ENCODE measurements around the gene OASL. TPM values are rescaled to one million over a fixed set of nuclear protein-coding genes. Genes with fewer than 3 reads are reported as not detected.

Gene OASL
- total RNA-seq, 4 donors from 2014 or later = 0.26 to 0.75 (median 0.46) TPM

GRCh38 chr12:121023799-121024198, 15.2 kb downstream of the OASL start:
- H3K27ac ChIP-seq (replicated peaks in 1 of 4) = no peak overlapping the region
- peaks cover 0 to 5% (median 0%) of the 10 kb centered on the region in 4 donors for H3K36me3 ChIP-seq
- no peak for DNase-seq (ENCODE audit: extremely low spot score)
- H3K9me3 ChIP-seq = no peaks in the 10 kb centered on the region
- no peak overlapping the region for H3K4me3 ChIP-seq
- H3K27me3 ChIP-seq = no peaks in the 10 kb centered on the region
- intact Hi-C loops (cut with DNase I) = no loop called here
- WGBS = 78% methylated on average over 8 of the region's 8 CpGs
- TF ChIP-seq POLR2A (IDR thresholded peaks at IDR 0.05; ENCODE audit: low read depth) = no peak
- TF ChIP-seq, protein P1, sequence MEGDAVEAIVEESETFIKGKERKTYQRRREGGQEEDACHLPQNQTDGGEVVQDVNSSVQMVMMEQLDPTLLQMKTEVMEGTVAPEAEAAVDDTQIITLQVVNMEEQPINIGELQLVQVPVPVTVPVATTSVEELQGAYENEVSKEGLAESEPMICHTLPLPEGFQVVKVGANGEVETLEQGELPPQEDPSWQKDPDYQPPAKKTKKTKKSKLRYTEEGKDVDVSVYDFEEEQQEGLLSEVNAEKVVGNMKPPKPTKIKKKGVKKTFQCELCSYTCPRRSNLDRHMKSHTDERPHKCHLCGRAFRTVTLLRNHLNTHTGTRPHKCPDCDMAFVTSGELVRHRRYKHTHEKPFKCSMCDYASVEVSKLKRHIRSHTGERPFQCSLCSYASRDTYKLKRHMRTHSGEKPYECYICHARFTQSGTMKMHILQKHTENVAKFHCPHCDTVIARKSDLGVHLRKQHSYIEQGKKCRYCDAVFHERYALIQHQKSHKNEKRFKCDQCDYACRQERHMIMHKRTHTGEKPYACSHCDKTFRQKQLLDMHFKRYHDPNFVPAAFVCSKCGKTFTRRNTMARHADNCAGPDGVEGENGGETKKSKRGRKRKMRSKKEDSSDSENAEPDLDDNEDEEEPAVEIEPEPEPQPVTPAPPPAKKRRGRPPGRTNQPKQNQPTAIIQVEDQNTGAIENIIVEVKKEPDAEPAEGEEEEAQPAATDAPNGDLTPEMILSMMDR (IDR thresholded peaks at IDR 0.05) = no peak
- TF ChIP-seq EP300 (IDR thresholded peaks at IDR 0.05) = no peak
- TF ChIP-seq POLR2AphosphoS5 (IDR thresholded peaks at IDR 0.05) = no peak
- H3K4me1 ChIP-seq = no peaks in the 10 kb centered on the region

- no peak overlapping the region for H3K27ac ChIP-seq (replicated peaks in 1 of 4)
- H3K4me3 ChIP-seq = no peak overlapping the region
- 79% methylated on average over 2 of the region's 2 CpGs for WGBS
- no peak for DNase-seq (ENCODE audit: extremely low spot score)
- no peaks in the 10 kb centered on the region for H3K9me3 ChIP-seq
- H3K36me3 ChIP-seq = peaks cover 0 to 5% (median 0%) of the 10 kb centered on the region in 4 donors
- H3K4me1 ChIP-seq = no peaks in the 10 kb centered on the region
- no peaks in the 10 kb centered on the region for H3K27me3 ChIP-seq
- TF ChIP-seq EP300 (IDR thresholded peaks at IDR 0.05) (no peak), POLR2AphosphoS5 (IDR thresholded peaks at IDR 0.05) (no peak)
- TF ChIP-seq, protein P1 (IDR thresholded peaks at IDR 0.05) = no peak
- intact Hi-C loops (cut with DNase I) = no loop called here
Observed at GRCh38 chr12:121022713-121023112, 16.3 kb downstream of the OASL start.

GRCh38 chr12:121021754-121022153, 17.3 kb downstream of the OASL start:
- Histone ChIP-seq H3K27ac (replicated peaks in 1 of 4) (no peak overlapping the region), H3K4me3 (no peak overlapping the region), H3K27me3 (no peaks in the 10 kb centered on the region), H3K9me3 (no peaks in the 10 kb centered on the region), H3K36me3 (peaks cover 0 to 5% (median 0%) of the 10 kb centered on the region in 4 donors), H3K4me1 (no peaks in the 10 kb centered on the region)
- intact Hi-C loops (cut with DNase I) = no loop called here
- 86% methylated on average over 6 of the region's 6 CpGs for WGBS
- no peak for DNase-seq (ENCODE audit: extremely low spot score)
- TF ChIP-seq, protein P1 (IDR thresholded peaks at IDR 0.05) = no peak
- TF ChIP-seq POLR2AphosphoS5 (IDR thresholded peaks at IDR 0.05) = no peak
- no peak for TF ChIP-seq POLR2A (IDR thresholded peaks at IDR 0.05; ENCODE audit: low read depth)
- TF ChIP-seq EP300 (IDR thresholded peaks at IDR 0.05) = no peak

GRCh38 chr12:121018860-121019617, 20.0 kb downstream of the OASL start:
- no peaks in the 10 kb centered on the region for H3K27me3 ChIP-seq
- peaks cover 9 to 14% (median 12%) of the 10 kb centered on the region in 4 donors for H3K4me1 ChIP-seq
- no peaks in the 10 kb centered on the region for H3K36me3 ChIP-seq
- H3K27ac ChIP-seq (replicated peaks in 1 of 4) = no peak overlapping the region
- no peak for DNase-seq (ENCODE audit: extremely low spot score)
- TF ChIP-seq, protein P1 (IDR thresholded peaks at IDR 0.05) = no peak
- no peak overlapping the region for H3K4me3 ChIP-seq
- no peaks in the 10 kb centered on the region for H3K9me3 ChIP-seq
- intact Hi-C loops (cut with DNase I) = no loop called here
- 91% methylated on average over 2 of the region's 2 CpGs for WGBS
